Activated CD4-positive, alpha-beta memory T cell treated with anti-CD3 and anti-CD28 coated beads for 36 hours (primary cell): ENCODE measurements around the gene SCARF2. TPM values are rescaled to one million over a fixed set of nuclear protein-coding genes. Genes with fewer than 3 reads are reported as not detected.
"Not testable (repeated sequence)": the region's sequence is repeated elsewhere in the genome, so short reads cannot be mapped to it uniquely, and the experiment has no call there.

Source experiments
- CTCF ChIA-PET: fragments of 350-600 bp; sonication (Branson Sonifier 250); formaldehyde crosslinking; loops from one replicate; lab custom pipeline; 2021; ENCODE audit warnings: antibody characterized with exemption, inconsistent platforms; lab: Charles Lee
- POLR2A ChIA-PET: fragments of 350-600 bp; sonication (Branson Sonifier 250); formaldehyde crosslinking; loops from one replicate; lab custom pipeline; 2021; ENCODE audit warnings: antibody characterized with exemption; lab: Charles Lee
- DNase-seq: peaks from one replicate; pipeline ENCODE4 v3.0.0-alpha.2; 2020
- H3K27ac Mint-ChIP-seq: one replicate; pipeline ENCODE4 v1.8.0; 2021; ENCODE audit warnings: mixed read lengths
- H3K27me3 Mint-ChIP-seq: one replicate; pipeline ENCODE4 v1.8.0; 2021; ENCODE audit warnings: mixed read lengths
- H3K36me3 Mint-ChIP-seq: one replicate; pipeline ENCODE4 v1.8.0; 2021; ENCODE audit warnings: mixed read lengths
- H3K4me1 Mint-ChIP-seq: one replicate; pipeline ENCODE4 v1.8.0; 2021; ENCODE audit warnings: low read depth, mixed read lengths
- H3K4me3 Mint-ChIP-seq: one replicate; pipeline ENCODE4 v1.8.0; 2021; ENCODE audit warnings: mild to moderate bottlenecking, mixed read lengths
- H3K9me3 Mint-ChIP-seq: one replicate; pipeline ENCODE4 v1.8.0; 2021; ENCODE audit warnings: mixed read lengths
- intact Hi-C: fragments of 100-400 bp; cut with micrococcal nuclease; formaldehyde crosslinking; loops from one replicate; pipeline ENCODE4 v1.15.1; 2023
- total RNA-seq, 2 experiments: library from RNA; stranded (reverse); gene quantifications; one replicate each; pipeline ENCODE4 v1.2.3, GENCODE V29; 2021

Gene SCARF2
- total RNA-seq, 2 experiments from 2014 or later, result 0.43 to 0.70 TPM

DNA sequence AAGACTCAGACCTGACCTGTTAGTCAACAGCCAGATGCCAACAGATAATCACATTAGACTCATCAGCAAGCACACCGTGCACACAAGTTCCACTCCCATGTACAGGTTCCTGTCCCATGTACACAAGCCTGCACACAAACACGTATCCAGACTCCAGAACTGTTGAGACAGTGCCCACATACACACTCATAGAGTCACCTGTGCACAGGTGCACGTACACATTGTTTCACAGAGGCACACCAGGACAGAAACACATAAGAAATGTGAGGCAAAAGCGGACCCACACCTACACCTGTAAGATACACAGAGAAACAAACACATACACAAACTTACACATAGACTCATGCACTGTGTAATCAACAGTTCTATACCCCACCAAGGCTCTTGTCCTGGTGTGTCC is 46.4 kb downstream of the SCARF2 start:
- no peak overlapping the region for H3K4me3 Mint-ChIP-seq
- no peak overlapping the region for H3K27ac Mint-ChIP-seq
- peaks cover 16% of the 10 kb centered on the region for H3K4me1 Mint-ChIP-seq
- DNase-seq, result no peak
- POLR2A ChIA-PET, result no interaction called here
- peaks cover 2% of the 10 kb centered on the region for H3K27me3 Mint-ChIP-seq
- no peaks in the 10 kb centered on the region for H3K36me3 Mint-ChIP-seq
- intact Hi-C loops, result loop anchor here (5.0 kb wide), 1 partner anchor 369 kb away; the partner anchor contains the start of gene TANGO2
- H3K9me3 Mint-ChIP-seq, result peaks cover 2% of the 10 kb centered on the region
- CTCF ChIA-PET, result no interaction called here

GRCh38 chr22:20390394-20390907 is 47.2 kb downstream of the SCARF2 start:
- ChIA-PET CTCF (no interaction called here), POLR2A (no interaction called here)
- Mint-ChIP-seq H3K27ac (no peak overlapping the region), H3K27me3 (peaks cover 2% of the 10 kb centered on the region), H3K9me3 (peaks cover 2% of the 10 kb centered on the region), H3K36me3 (no peaks in the 10 kb centered on the region), H3K4me3 (no peak overlapping the region), H3K4me1 (peaks cover 10% of the 10 kb centered on the region)
- no peak for DNase-seq
- intact Hi-C loops, result loop anchor here (5.0 kb wide), 1 partner anchor 368 kb away; the partner anchor contains the start of gene TANGO2

- Mint-ChIP-seq H3K4me3 (no peak overlapping the region), H3K27me3 (peaks cover 2% of the 10 kb centered on the region), H3K27ac (no peak overlapping the region), H3K9me3 (peaks cover 2% of the 10 kb centered on the region), H3K4me1 (peaks cover 2% of the 10 kb centered on the region), H3K36me3 (no peaks in the 10 kb centered on the region)
- ChIA-PET POLR2A (no interaction called here), CTCF (no interaction called here)
- no peak for DNase-seq
- intact Hi-C loops, result no loop called here
Observed at GRCh38 chr22:20389288-20389687, 48.3 kb downstream of the SCARF2 start.

- Mint-ChIP-seq H3K4me1 (no peaks in the 10 kb centered on the region), H3K9me3 (peaks cover 2% of the 10 kb centered on the region), H3K4me3 (no peak overlapping the region), H3K27ac (no peak overlapping the region), H3K36me3 (no peaks in the 10 kb centered on the region), H3K27me3 (peaks cover 2% of the 10 kb centered on the region)
- intact Hi-C loops, result no loop called here
- ChIA-PET POLR2A (no interaction called here), CTCF (no interaction called here)
- DNase-seq, result no peak
Observed at GRCh38 chr22:20388200-20388599, 49.4 kb downstream of the SCARF2 start.

- DNase-seq, result no peak
Observed at GRCh38 chr22:20386972-20387371, 50.7 kb downstream of the SCARF2 start.

GRCh38 chr22:20386336-20386735 is 51.3 kb downstream of the SCARF2 start:
- H3K9me3 Mint-ChIP-seq, result peaks cover 2% of the 10 kb centered on the region
- no peak for DNase-seq
- no peaks in the 10 kb centered on the region for H3K4me1 Mint-ChIP-seq
- no peak overlapping the region for H3K27ac Mint-ChIP-seq
- ChIA-PET POLR2A (no interaction called here), CTCF (no interaction called here)
- peaks cover 2% of the 10 kb centered on the region for H3K27me3 Mint-ChIP-seq
- intact Hi-C loops, result no loop called here
- no peak overlapping the region for H3K4me3 Mint-ChIP-seq
- peaks cover 1% of the 10 kb centered on the region for H3K36me3 Mint-ChIP-seq

More at GRCh38 chr22:20386972-20387371, 50.7 kb downstream of the SCARF2 start:
- CTCF ChIA-PET, result no interaction called here
- Mint-ChIP-seq H3K4me1 (no peaks in the 10 kb centered on the region), H3K36me3 (peaks cover 1% of the 10 kb centered on the region), H3K9me3 (peaks cover 2% of the 10 kb centered on the region), H3K27me3 (peaks cover 2% of the 10 kb centered on the region), H3K4me3 (no peak overlapping the region), H3K27ac (no peak overlapping the region)
- POLR2A ChIA-PET, result no interaction called here
- intact Hi-C loops, result no loop called here

DNA sequence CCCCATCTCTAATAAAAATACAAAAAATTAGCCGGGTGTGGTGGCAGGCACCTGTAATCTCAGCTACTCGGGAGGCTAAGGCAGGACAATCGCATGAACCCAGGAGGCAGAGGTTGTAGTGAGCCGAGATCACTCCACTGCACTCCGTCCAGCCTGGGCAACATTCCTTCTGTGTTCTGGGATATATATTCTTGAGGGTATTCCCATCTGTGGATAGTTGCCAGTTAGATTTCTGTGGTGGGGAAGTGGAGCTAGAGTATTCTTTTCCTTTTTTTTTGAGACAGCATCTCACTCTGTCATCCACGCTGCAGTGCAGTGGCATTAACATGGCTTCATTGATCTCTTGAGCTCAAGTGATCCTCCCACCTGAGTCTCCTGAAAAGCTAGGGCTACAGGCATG is 52.8 kb downstream of the SCARF2 start:
- Mint-ChIP-seq H3K36me3 (peaks cover 1% of the 10 kb centered on the region), H3K27ac (no peak overlapping the region), H3K9me3 (peaks cover 2% of the 10 kb centered on the region), H3K27me3 (peaks cover 2% of the 10 kb centered on the region), H3K4me1 (no peaks in the 10 kb centered on the region), H3K4me3 (no peak overlapping the region)
- DNase-seq, result no peak
- ChIA-PET POLR2A (no interaction called here), CTCF (no interaction called here)
- intact Hi-C loops, result no loop called here

- ChIA-PET POLR2A (no interaction called here), CTCF (no interaction called here)
- Mint-ChIP-seq H3K4me3 (no peak overlapping the region), H3K27ac (no peak overlapping the region), H3K9me3 (peaks cover 2% of the 10 kb centered on the region), H3K4me1 (no peaks in the 10 kb centered on the region), H3K27me3 (peaks cover 2% of the 10 kb centered on the region), H3K36me3 (peaks cover 1% of the 10 kb centered on the region)
- intact Hi-C loops, result no loop called here
- no peak for DNase-seq
Observed at GRCh38 chr22:20384171-20384570, 53.5 kb downstream of the SCARF2 start.

DNA sequence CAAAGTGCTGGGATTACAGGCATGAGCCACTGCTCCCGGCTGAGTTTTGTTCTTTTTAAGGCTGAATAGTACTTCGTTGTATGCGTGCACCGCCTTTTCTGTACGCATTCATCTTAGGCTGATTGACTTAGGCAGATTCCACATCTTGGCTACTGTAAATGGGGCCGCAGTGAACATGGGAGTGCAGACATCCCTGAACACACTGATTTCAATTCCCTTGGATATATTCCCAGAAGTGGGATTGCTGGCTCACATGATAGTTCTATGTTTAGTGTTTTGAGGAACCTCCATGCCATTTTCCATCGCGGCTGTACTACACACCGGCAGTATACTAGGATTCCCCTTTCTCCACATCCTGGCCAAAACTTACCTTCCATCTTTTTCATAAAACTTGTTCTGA is 54.1 kb downstream of the SCARF2 start:
- DNase-seq, result no peak
- Mint-ChIP-seq H3K27ac (no peak overlapping the region), H3K9me3 (no peaks in the 10 kb centered on the region), H3K4me3 (no peak overlapping the region), H3K4me1 (no peaks in the 10 kb centered on the region), H3K36me3 (peaks cover 1% of the 10 kb centered on the region), H3K27me3 (peaks cover 2% of the 10 kb centered on the region)
- intact Hi-C loops, result no loop called here
- CTCF ChIA-PET, result no interaction called here
- POLR2A ChIA-PET, result interaction anchor here (1.3 kb wide), 1 partner anchor 10 kb away, joined by 5 read pairs; no protein-coding TSS in a partner anchor

DNA sequence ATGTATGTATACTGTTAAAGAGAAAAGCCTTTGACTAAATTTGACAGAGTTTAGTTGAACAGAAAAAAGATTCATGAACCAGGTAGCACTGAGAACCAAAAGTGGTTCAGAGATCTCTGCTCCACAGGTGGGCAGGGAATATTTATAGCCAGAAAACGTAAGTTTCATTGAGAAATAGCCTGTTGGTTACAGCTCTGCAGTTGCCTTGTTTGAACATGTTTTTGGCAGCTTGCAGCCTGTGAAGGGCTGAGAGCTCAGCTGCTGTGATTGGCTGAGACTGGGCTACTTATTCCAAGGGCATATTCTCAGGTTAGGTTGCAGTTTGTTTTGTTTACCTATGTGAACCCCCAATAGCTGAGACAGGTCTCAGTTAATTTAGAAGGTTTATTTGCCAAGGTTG is 57.1 kb downstream of the SCARF2 start:
- H3K27me3 Mint-ChIP-seq, result no peaks in the 10 kb centered on the region
- peaks cover 1% of the 10 kb centered on the region for H3K36me3 Mint-ChIP-seq
- DNase-seq, result no peak
- H3K9me3 Mint-ChIP-seq, result no peaks in the 10 kb centered on the region
- ChIA-PET CTCF (interaction anchor here (0.6 kb wide), 1 partner anchor 76 kb away, joined by 3 read pairs; no protein-coding TSS in a partner anchor), POLR2A (no interaction called here)
- H3K4me1 Mint-ChIP-seq, result no peaks in the 10 kb centered on the region
- intact Hi-C loops, result no loop called here
- H3K27ac Mint-ChIP-seq, result no peak overlapping the region
- no peak overlapping the region for H3K4me3 Mint-ChIP-seq

DNA sequence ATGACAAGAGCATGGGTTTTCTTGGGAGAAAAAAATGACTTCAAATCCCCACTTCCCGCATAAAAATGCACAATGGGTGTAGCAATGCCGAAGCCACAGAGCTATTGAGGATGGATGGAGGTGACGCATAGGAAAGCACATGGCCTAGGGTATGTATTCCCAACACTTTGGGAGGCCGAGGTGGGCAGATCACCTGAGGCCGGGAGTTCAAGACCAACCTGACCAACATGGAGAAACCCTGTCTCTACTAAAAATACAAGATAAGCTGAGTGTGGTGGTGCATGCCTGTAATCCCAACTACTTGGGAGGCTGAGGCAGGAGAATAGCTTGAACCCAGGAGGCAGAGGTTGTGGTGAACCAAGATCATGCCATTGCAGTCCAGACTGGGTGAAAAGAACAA is 58.9 kb downstream of the SCARF2 start:
- POLR2A ChIA-PET, H3K9me3 Mint-ChIP-seq, H3K4me1 Mint-ChIP-seq, H3K36me3 Mint-ChIP-seq, H3K27ac Mint-ChIP-seq, CTCF ChIA-PET, intact Hi-C loops, H3K27me3 Mint-ChIP-seq, H3K4me3 Mint-ChIP-seq, DNase-seq: not testable (repeated sequence)

DNA sequence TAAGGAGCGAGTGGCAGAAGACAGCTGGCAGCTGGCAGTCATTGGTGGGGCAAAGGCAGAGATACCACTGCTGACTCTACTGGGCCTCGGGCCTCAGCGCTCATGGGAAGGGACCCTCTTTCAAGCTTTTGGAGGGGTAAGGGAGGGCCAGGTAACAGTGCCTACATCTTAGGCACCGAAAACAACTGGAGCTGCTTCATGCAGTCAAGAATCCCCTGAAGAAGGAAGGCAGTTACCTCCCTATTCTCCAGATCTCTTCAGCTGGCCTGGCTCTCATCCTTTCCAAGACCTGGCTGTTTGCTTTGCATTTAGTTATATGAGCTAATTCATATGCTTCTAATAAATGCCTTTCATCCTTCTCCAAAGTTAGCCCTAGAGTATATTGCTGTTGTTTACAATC is 59.5 kb downstream of the SCARF2 start:
- intact Hi-C loops, result no loop called here
- Mint-ChIP-seq H3K9me3 (no peaks in the 10 kb centered on the region), H3K4me1 (no peaks in the 10 kb centered on the region), H3K4me3 (no peak overlapping the region), H3K27ac (no peak overlapping the region), H3K27me3 (no peaks in the 10 kb centered on the region), H3K36me3 (peaks cover 1% of the 10 kb centered on the region)
- CTCF ChIA-PET, result no interaction called here
- no peak for DNase-seq
- POLR2A ChIA-PET, result no interaction called here

GRCh38 chr22:20376983-20377382 is 60.6 kb downstream of the SCARF2 start:
- DNase-seq, result not testable (repeated sequence)

More at GRCh38 chr22:20376983-20377382, 60.6 kb downstream of the SCARF2 start:
- H3K27ac Mint-ChIP-seq, H3K4me3 Mint-ChIP-seq, intact Hi-C loops, H3K9me3 Mint-ChIP-seq, H3K36me3 Mint-ChIP-seq, POLR2A ChIA-PET, H3K27me3 Mint-ChIP-seq, H3K4me1 Mint-ChIP-seq: not testable (repeated sequence)
- CTCF ChIA-PET, result interaction anchor here (0.7 kb wide), 1 partner anchor 156 kb away, joined by 3 read pairs; no protein-coding TSS in a partner anchor
